Left ventricle myocardium inferior (tissue), 1 donor: ENCODE measurements around the gene CRYBA4. TPM values are rescaled to one million over a fixed set of nuclear protein-coding genes. Genes with fewer than 3 reads are reported as not detected.

ENCODE experiments used
- DNase-seq: peaks from one replicate; pipeline ENCODE4 v3.0.0-alpha.2; 2020
- H3K27ac ChIP-seq: fragments of 200-600 bp; replicated peaks from 2 replicates; pipeline ENCODE4 v1.8.0; 2021
- H3K27me3 ChIP-seq: fragments of 200-600 bp; 2 replicates; pipeline ENCODE4 v1.8.0; 2021; ENCODE audit warnings: low read depth
- H3K36me3 ChIP-seq: fragments of 200-600 bp; 2 replicates; pipeline ENCODE4 v1.8.0; 2021
- H3K4me1 ChIP-seq: fragments of 200-600 bp; 2 replicates; pipeline ENCODE4 v1.8.0; 2021
- H3K4me3 ChIP-seq: fragments of 200-600 bp; 2 replicates; pipeline ENCODE4 v1.8.0; 2021; ENCODE audit warnings: mild to moderate bottlenecking, moderate library complexity
- H3K9me3 ChIP-seq: fragments of 200-600 bp; replicated peaks from 2 replicates; pipeline ENCODE4 v1.8.0; 2021
- intact Hi-C: fragments of 100-400 bp; cut with micrococcal nuclease; formaldehyde crosslinking; loops from one replicate; pipeline ENCODE4 v1.11.0; 2022
- total RNA-seq: library from RNA; stranded (reverse); fragmentation: NEBNext Ultra II Directional; extraction: Animal tissue kit (Norgen Biotek cat#: 25700); gene quantifications from one replicate; pipeline ENCODE4 v1.2.1, GENCODE V29; 2021
- TF ChIP-seq, protein P1 (sequence below): fragments of 200-600 bp; IDR thresholded peaks from 2 replicates; pipeline ENCODE4 v1.8.0; 2021; ENCODE audit warnings: antibody characterized with exemption, mild to moderate bottlenecking, borderline replicate concordance
- donor health status: DM: no; HTN: yes; CAD: no; lungs with severe emphysema.

Gene CRYBA4
- total RNA-seq, 1 donor from 2014 or later: not detected

DNA sequence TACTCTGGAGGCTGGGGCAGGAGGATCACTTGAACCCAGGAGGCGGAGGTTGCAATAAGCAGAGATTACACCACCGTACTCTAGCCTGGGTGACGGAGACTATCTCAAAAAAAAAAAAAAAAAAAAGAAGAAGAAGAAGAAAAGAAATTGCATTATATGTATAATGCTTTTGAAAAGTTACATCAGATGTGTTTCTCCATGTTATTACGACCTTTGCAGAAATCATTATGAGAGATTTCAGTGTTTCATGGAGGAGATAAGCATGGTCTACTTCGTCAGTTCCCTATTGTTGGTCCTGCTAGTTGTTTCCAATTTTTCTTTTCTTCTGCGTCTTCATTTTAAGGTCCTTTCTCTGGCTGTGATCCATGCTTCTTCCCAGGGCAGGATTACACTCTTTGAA is 38.6 kb downstream of the CRYBA4 start:
- Histone ChIP-seq H3K27me3 (peaks cover 91% of the 10 kb centered on the region), H3K36me3 (no peaks in the 10 kb centered on the region), H3K9me3 (no peaks in the 10 kb centered on the region), H3K27ac (no peak overlapping the region), H3K4me3 (no peak overlapping the region), H3K4me1 (peaks cover 26% of the 10 kb centered on the region)
- no peak for DNase-seq
- TF ChIP-seq, protein P1, sequence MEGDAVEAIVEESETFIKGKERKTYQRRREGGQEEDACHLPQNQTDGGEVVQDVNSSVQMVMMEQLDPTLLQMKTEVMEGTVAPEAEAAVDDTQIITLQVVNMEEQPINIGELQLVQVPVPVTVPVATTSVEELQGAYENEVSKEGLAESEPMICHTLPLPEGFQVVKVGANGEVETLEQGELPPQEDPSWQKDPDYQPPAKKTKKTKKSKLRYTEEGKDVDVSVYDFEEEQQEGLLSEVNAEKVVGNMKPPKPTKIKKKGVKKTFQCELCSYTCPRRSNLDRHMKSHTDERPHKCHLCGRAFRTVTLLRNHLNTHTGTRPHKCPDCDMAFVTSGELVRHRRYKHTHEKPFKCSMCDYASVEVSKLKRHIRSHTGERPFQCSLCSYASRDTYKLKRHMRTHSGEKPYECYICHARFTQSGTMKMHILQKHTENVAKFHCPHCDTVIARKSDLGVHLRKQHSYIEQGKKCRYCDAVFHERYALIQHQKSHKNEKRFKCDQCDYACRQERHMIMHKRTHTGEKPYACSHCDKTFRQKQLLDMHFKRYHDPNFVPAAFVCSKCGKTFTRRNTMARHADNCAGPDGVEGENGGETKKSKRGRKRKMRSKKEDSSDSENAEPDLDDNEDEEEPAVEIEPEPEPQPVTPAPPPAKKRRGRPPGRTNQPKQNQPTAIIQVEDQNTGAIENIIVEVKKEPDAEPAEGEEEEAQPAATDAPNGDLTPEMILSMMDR: no peak
- intact Hi-C loops: loop anchor here (5.0 kb wide), 1 partner anchor 158 kb away; no protein-coding TSS in a partner anchor

DNA sequence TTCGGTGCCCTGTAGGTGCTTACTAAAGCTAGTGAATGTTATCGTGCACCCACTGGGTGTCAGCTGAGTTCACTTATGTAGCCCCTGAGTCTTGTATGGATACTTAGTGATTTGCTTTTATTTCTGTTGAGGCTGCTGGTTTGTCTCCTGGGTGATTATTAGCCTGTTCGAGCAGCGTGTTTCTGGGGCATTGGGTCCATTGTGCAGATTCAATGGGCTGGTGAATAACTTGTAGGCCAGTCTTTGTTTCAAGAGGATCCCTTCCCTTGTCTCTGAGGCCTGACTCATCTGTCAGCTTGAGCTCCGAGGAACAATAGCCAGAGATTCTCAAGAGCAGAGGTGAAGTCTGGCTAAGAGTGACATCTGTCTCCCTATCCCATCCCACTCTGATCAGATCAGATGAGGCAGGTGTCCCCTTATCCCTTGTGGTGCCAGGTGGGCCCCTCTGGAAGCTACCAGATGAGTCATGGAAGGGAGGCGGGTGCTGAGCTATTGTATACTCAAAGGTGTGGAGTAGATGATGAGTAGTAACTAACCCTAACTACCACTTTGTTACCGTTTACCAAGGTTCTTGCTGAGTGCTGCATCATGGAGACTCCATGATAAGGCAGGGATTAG is 39.3 kb downstream of the CRYBA4 start:
- peaks cover 84% of the 10 kb centered on the region for H3K27me3 ChIP-seq

DNA sequence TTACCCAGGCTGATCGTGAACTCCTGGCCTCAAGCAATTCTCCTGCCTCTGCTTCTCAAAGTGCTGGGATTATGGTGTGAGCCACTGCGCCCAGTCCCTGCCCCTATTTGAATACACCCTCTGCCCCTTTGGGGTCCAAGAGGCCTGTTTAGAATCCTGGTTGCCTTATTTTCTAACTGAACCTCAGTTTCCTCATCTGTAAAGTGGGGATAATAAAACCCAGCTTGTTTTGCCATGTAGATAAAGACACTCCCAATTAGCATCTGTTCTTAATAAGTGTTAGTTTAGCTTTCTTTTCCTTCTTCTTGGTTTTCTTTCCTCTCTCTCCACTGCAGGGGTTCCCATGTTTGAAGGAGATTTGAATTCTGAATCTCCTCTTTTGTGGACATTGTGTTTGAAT is 40.4 kb downstream of the CRYBA4 start:
- Histone ChIP-seq H3K9me3 (no peaks in the 10 kb centered on the region), H3K4me1 (peaks cover 22% of the 10 kb centered on the region), H3K4me3 (no peak overlapping the region), H3K27me3 (peaks cover 73% of the 10 kb centered on the region), H3K27ac (no peak overlapping the region), H3K36me3 (no peaks in the 10 kb centered on the region)
- intact Hi-C loops: loop anchor here (5.0 kb wide), 1 partner anchor 160 kb away; no protein-coding TSS in a partner anchor
- DNase-seq: no peak
- TF ChIP-seq, protein P1: no peak

More for the DNA sequence above, 39.3 kb downstream of the CRYBA4 start:
- Histone ChIP-seq H3K4me1 (peaks cover 26% of the 10 kb centered on the region), H3K27ac (no peak overlapping the region), H3K9me3 (no peaks in the 10 kb centered on the region), H3K36me3 (no peaks in the 10 kb centered on the region), H3K4me3 (no peak overlapping the region)
- DNase-seq: no peak
- TF ChIP-seq, protein P1: no peak
- intact Hi-C loops: loop anchor here (5.0 kb wide), 1 partner anchor 159 kb away; no protein-coding TSS in a partner anchor

DNA sequence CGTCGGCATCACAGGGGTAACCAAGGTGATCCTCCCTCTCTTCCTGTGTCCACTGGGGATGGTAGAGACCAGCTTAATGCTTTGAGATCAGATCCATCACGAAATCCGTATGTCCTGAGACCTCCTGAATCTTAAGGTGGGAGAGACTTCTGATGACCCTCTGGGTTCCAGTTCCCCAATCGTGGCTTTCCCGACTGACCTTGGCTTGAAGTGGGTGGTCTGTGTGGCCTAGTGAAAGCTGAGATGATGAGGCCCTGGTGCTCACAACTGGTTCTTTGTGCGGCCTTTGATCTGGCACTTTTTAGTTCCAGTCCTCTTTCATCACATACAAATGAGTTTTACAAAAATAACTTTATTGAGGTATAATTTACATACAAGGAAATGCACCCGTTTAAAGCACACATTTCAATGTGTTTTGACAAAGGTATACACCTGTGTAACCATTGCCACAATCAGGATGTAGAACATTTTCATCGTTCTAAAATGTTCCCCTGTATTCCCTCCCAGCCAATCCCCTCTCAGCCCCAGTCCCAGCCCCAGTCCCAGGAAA is 41.7 kb downstream of the CRYBA4 start:
- H3K27me3 ChIP-seq: peaks cover 66% of the 10 kb centered on the region
- H3K27ac ChIP-seq: no peak overlapping the region
- H3K4me1 ChIP-seq: peaks cover 9% of the 10 kb centered on the region
- no peak overlapping the region for H3K4me3 ChIP-seq
- intact Hi-C loops: loop anchor here (5.0 kb wide), 1 partner anchor 161 kb away; no protein-coding TSS in a partner anchor
- no peaks in the 10 kb centered on the region for H3K9me3 ChIP-seq
- H3K36me3 ChIP-seq: no peaks in the 10 kb centered on the region
- TF ChIP-seq, protein P1: no peak
- DNase-seq: no peak

DNA sequence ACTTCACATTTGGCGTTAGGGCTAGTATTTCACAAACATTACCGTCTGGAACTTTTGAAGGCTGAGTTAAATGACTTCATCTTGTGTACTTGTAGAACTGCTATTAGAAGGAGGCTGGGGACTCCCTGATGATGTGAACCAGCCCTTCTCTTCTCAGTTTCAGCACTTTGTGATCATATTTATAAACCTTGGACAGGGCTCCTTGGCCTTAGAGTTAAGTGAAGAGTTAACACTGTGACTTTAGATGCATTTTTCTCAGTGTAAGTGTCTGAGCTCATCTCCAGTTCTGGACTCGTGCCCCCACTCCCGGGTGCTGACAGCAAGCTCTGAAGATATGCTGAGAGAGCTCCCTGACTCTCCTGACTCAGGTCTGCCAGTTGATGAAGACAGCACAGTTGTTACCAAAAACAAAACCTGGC is 44.1 kb downstream of the CRYBA4 start:
- intact Hi-C loops: no loop called here
- TF ChIP-seq, protein P1: no peak

More for the DNA sequence above, 44.1 kb downstream of the CRYBA4 start:
- no peak for DNase-seq
- H3K36me3 ChIP-seq: no peaks in the 10 kb centered on the region
- H3K4me3 ChIP-seq: no peak overlapping the region
- no peak overlapping the region for H3K27ac ChIP-seq
- H3K27me3 ChIP-seq: peaks cover 42% of the 10 kb centered on the region
- no peaks in the 10 kb centered on the region for H3K4me1 ChIP-seq
- H3K9me3 ChIP-seq: no peaks in the 10 kb centered on the region
